Mesothelial cell of epicardium (in vitro differentiated cells): Measurements from ENCODE around the gene CDCP1. TPM values are rescaled to one million over a fixed set of nuclear protein-coding genes. Genes with fewer than 3 reads are reported as not detected.

Source experiments
- DNase-seq, 2 experiments: peaks; one replicate each; pipeline ENCODE4 v3.0.0; 2021; ENCODE audit warnings: low spot score in 2 of 2; ENCODE audit not compliant: unreplicated experiment in 2 of 2
- H3K27ac Mint-ChIP-seq: 2 replicates; pipeline ENCODE4 v1.8.0; 2021; ENCODE audit warnings: mixed read lengths
- H3K27me3 Mint-ChIP-seq: 2 replicates; pipeline ENCODE4 v1.8.0; 2021; ENCODE audit warnings: low read depth, mixed read lengths
- H3K36me3 Mint-ChIP-seq: 2 replicates; pipeline ENCODE4 v1.8.0; 2021; ENCODE audit warnings: mixed read lengths
- H3K4me1 Mint-ChIP-seq: 2 replicates; pipeline ENCODE4 v1.8.0; 2021; ENCODE audit warnings: mixed read lengths
- H3K4me3 Mint-ChIP-seq: 2 replicates; pipeline ENCODE4 v1.8.0; 2021; ENCODE audit warnings: mild to moderate bottlenecking, moderate library complexity, mixed read lengths
- H3K9me3 Mint-ChIP-seq: 2 replicates; pipeline ENCODE4 v1.8.0; 2021; ENCODE audit warnings: mixed read lengths
- CTCF ChIP-seq: fragments of 200-600 bp; sonication (generic); IDR thresholded peaks from one replicate; pipeline ENCODE4 v1.5.0; 2021; ENCODE audit warnings: antibody characterized with exemption; ENCODE audit not compliant: unreplicated experiment
- total RNA-seq: library from RNA; stranded (reverse); gene quantifications from 3 replicates; pipeline ENCODE4 v1.2.1, GENCODE V29; 2021

Gene CDCP1
- total RNA-seq, 1 donor from 2014 or later = 1.3 TPM

- Mint-ChIP-seq H3K27ac (no peak overlapping the region), H3K4me1 (peaks cover 12% of the 10 kb centered on the region), H3K9me3 (no peaks in the 10 kb centered on the region), H3K36me3 (no peaks in the 10 kb centered on the region), H3K4me3 (no peak overlapping the region), H3K27me3 (no peaks in the 10 kb centered on the region)
- DNase-seq = no peak
- TF ChIP-seq CTCF = no peak
Measured at GRCh38 chr3:45116350-45116749, 29.8 kb downstream of the CDCP1 start.

- H3K27me3 Mint-ChIP-seq = no peaks in the 10 kb centered on the region
- DNase-seq = no peak
- peaks cover 12% of the 10 kb centered on the region for H3K4me1 Mint-ChIP-seq
Measured at GRCh38 chr3:45113625-45114050, 32.5 kb downstream of the CDCP1 start.

GRCh38 chr3:45112939-45113338, 33.2 kb downstream of the CDCP1 start:
- peaks cover 12% of the 10 kb centered on the region for H3K4me1 Mint-ChIP-seq
- H3K4me3 Mint-ChIP-seq = no peak overlapping the region
- no peaks in the 10 kb centered on the region for H3K36me3 Mint-ChIP-seq
- DNase-seq = no peak
- no peaks in the 10 kb centered on the region for H3K27me3 Mint-ChIP-seq
- no peak for TF ChIP-seq CTCF
- H3K9me3 Mint-ChIP-seq = no peaks in the 10 kb centered on the region
- peak overlapping the region; percentile 39 for H3K27ac Mint-ChIP-seq

More at GRCh38 chr3:45113625-45114050, 32.5 kb downstream of the CDCP1 start:
- no peak for TF ChIP-seq CTCF
- H3K36me3 Mint-ChIP-seq = no peaks in the 10 kb centered on the region
- H3K9me3 Mint-ChIP-seq = no peaks in the 10 kb centered on the region
- no peak overlapping the region for H3K27ac Mint-ChIP-seq
- no peak overlapping the region for H3K4me3 Mint-ChIP-seq

- Mint-ChIP-seq H3K27me3 (no peaks in the 10 kb centered on the region), H3K36me3 (no peaks in the 10 kb centered on the region), H3K4me3 (no peak overlapping the region), H3K9me3 (no peaks in the 10 kb centered on the region), H3K27ac (no peak overlapping the region), H3K4me1 (peaks cover 12% of the 10 kb centered on the region)
- no peak for DNase-seq
- TF ChIP-seq CTCF = no peak
Measured at GRCh38 chr3:45110509-45110833, 35.7 kb downstream of the CDCP1 start.

GRCh38 chr3:45109771-45110508, 36.2 kb downstream of the CDCP1 start:
- peaks cover 12% of the 10 kb centered on the region for H3K4me1 Mint-ChIP-seq
- no peaks in the 10 kb centered on the region for H3K9me3 Mint-ChIP-seq
- no peaks in the 10 kb centered on the region for H3K36me3 Mint-ChIP-seq
- no peak for DNase-seq
- no peaks in the 10 kb centered on the region for H3K27me3 Mint-ChIP-seq
- TF ChIP-seq CTCF = no peak
- no peak overlapping the region for H3K27ac Mint-ChIP-seq
- H3K4me3 Mint-ChIP-seq = no peak overlapping the region
